ENCODE results near the gene MCUB.
"Not testable (repeated sequence)": the region's sequence is repeated elsewhere in the genome, so short reads cannot be mapped to it uniquely, and the experiment has no call there.

MCUB gene

GRCh38 chr4:109578846-109579245 lies 18.8 kb downstream of the MCUB start:
- no peak for DNase-seq (ENCODE audit: low read depth, low spot score)

- not testable (repeated sequence) for DNase-seq (ENCODE audit: low read depth, low spot score)
These were observed 20.0 kb downstream of the MCUB start for GRCh38 chr4:109579997-109580396.

GRCh38 chr4:109588176-109588575 lies 28.1 kb downstream of the MCUB start:
- DNase-seq (ENCODE audit: low read depth, low spot score) = no peak

- DNase-seq (ENCODE audit: low read depth, low spot score) = peak; percentile 79
These were observed 29.1 kb downstream of the MCUB start for GRCh38 chr4:109589119-109589518.

- no peak for DNase-seq (ENCODE audit: low read depth, low spot score)
These were observed 29.6 kb downstream of the MCUB start for GRCh38 chr4:109589605-109590004.

GRCh38 chr4:109590905-109591304 lies 30.9 kb downstream of the MCUB start:
- DNase-seq (ENCODE audit: low read depth, low spot score) = no peak

- no peak for DNase-seq (ENCODE audit: low read depth, low spot score)
These were observed 32.3 kb downstream of the MCUB start for GRCh38 chr4:109592367-109592766.

- not testable (repeated sequence) for DNase-seq (ENCODE audit: low read depth, low spot score)
These were observed 35.1 kb downstream of the MCUB start for GRCh38 chr4:109595123-109595522.

- DNase-seq (ENCODE audit: low read depth, low spot score) = not testable (repeated sequence)
These were observed 36.5 kb downstream of the MCUB start for GRCh38 chr4:109596420-109597085.

- no peak for DNase-seq (ENCODE audit: low read depth, low spot score)
These were observed 39.1 kb downstream of the MCUB start for GRCh38 chr4:109599046-109599652.

- DNase-seq (ENCODE audit: low read depth, low spot score) = no peak
These were observed 40.4 kb downstream of the MCUB start for GRCh38 chr4:109600431-109600830.

- no peak for DNase-seq (ENCODE audit: low read depth, low spot score)
These were observed 41.3 kb downstream of the MCUB start for GRCh38 chr4:109601336-109601735.

- DNase-seq (ENCODE audit: low read depth, low spot score) = no peak
These were observed 47.9 kb downstream of the MCUB start for GRCh38 chr4:109607976-109608375.

GRCh38 chr4:109608879-109609278 lies 48.8 kb downstream of the MCUB start:
- no peak for DNase-seq (ENCODE audit: low read depth, low spot score)

GRCh38 chr4:109609431-109609830 lies 49.4 kb downstream of the MCUB start:
- no peak for DNase-seq (ENCODE audit: low read depth, low spot score)

- no peak for DNase-seq (ENCODE audit: low read depth, low spot score)
These were observed 50.4 kb downstream of the MCUB start for GRCh38 chr4:109610489-109610888.

GRCh38 chr4:109611045-109611646 lies 51.1 kb downstream of the MCUB start:
- no peak for DNase-seq (ENCODE audit: low read depth, low spot score)

- no peak for DNase-seq (ENCODE audit: low read depth, low spot score)
These were observed 54.0 kb downstream of the MCUB start for GRCh38 chr4:109614015-109614414.

- DNase-seq (ENCODE audit: low read depth, low spot score) = no peak
These were observed 54.4 kb downstream of the MCUB start for GRCh38 chr4:109614466-109614865.

GRCh38 chr4:109615742-109616141 lies 55.7 kb downstream of the MCUB start:
- no peak for DNase-seq (ENCODE audit: low read depth, low spot score)

- no peak for DNase-seq (ENCODE audit: low read depth, low spot score)
These were observed 56.2 kb downstream of the MCUB start for GRCh38 chr4:109616243-109616642.

GRCh38 chr4:109622626-109623025 lies 62.6 kb downstream of the MCUB start:
- no peak for DNase-seq (ENCODE audit: low read depth, low spot score)

GRCh38 chr4:109624536-109624935 lies 64.5 kb downstream of the MCUB start:
- no peak for DNase-seq (ENCODE audit: low read depth, low spot score)

All from ELF-1 (cell line).